ENCODE measurements around the gene SLC43A3. TPM values are rescaled to one million over a fixed set of nuclear protein-coding genes. Genes with fewer than 3 reads are reported as not detected.

SLC43A3 gene
- total RNA-seq, 1 experiment from 2014 or later: 21.4 TPM

DNA sequence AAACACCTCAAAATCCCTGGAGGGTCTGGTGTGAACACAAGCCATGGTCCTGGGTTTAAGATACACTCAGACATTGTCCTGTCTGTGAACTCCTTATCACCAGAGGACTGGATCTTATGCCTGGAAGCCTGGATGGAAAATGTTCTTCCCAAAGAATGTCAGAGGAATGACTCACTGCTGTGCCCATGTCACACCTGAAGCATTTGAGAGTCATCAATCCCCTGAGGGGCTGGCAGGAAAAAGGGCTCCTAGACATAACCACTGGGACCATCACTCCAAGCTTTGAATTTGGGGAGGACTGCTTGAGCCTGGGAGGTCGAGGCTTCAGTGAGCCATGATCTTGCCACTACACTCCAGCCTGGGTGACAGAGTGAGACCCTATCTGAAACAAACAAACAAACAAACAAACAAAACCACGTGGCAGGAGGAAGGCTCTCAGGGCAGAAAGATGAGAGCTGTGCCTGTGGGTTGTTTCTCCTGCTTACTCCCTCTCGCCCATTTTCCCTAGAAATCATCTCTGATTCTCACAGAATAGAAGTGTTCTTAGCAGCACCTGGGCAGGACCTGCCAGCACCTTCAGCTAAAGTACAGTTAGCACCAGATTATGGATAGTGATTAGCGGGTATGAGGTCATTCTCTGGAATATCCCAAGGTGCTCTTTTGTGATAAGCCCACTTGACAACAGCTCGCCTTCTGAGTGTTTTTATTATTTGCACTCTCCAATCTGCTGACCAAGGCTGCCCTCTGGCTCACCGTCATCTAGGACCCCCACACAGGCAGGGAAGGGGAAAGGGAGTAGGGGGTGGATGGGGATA is 24.5 kb downstream of the SLC43A3 start:
- H3K9ac ChIP-seq (ENCODE audit: extremely low read depth, insufficient read length, low read length): no peak overlapping the region
- no peak overlapping the region for H3K27ac Mint-ChIP-seq
- TF ChIP-seq, protein P1, sequence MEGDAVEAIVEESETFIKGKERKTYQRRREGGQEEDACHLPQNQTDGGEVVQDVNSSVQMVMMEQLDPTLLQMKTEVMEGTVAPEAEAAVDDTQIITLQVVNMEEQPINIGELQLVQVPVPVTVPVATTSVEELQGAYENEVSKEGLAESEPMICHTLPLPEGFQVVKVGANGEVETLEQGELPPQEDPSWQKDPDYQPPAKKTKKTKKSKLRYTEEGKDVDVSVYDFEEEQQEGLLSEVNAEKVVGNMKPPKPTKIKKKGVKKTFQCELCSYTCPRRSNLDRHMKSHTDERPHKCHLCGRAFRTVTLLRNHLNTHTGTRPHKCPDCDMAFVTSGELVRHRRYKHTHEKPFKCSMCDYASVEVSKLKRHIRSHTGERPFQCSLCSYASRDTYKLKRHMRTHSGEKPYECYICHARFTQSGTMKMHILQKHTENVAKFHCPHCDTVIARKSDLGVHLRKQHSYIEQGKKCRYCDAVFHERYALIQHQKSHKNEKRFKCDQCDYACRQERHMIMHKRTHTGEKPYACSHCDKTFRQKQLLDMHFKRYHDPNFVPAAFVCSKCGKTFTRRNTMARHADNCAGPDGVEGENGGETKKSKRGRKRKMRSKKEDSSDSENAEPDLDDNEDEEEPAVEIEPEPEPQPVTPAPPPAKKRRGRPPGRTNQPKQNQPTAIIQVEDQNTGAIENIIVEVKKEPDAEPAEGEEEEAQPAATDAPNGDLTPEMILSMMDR (conservative IDR thresholded peaks at IDR 0.05): no peak
- no peaks in the 10 kb centered on the region for H4K20me1 ChIP-seq (ENCODE audit: control insufficient read depth, insufficient read depth, insufficient read length)
- no peak overlapping the region for H3K56ac ChIP-seq (ENCODE audit: insufficient read length, low read depth, low read length)
- no peak overlapping the region for H2BK5ac ChIP-seq (ENCODE audit: insufficient read length, low read length)
- H3K4me2 ChIP-seq (ENCODE audit: insufficient read depth, insufficient read length, low read length): no peak overlapping the region
- no peaks in the 10 kb centered on the region for H3K4me1 ChIP-seq (ENCODE audit: insufficient read depth, low read length)
- WGBS (ENCODE audit: extremely low coverage, insufficient read length, low lambda C conversion rate): no CpG with 5 or more reads among the region's 6 CpGs
- no peak overlapping the region for H4K8ac ChIP-seq (replicated peaks; ENCODE audit: insufficient read length, low read depth, low read length)
- H2BK12ac ChIP-seq (ENCODE audit: insufficient read length, low read depth, low read length): no peak overlapping the region
- H3K4me1 Mint-ChIP-seq: 0 out of 4 replicates have a peak, but pooled peaks cover 0 to 3% of the 10 kb centered on the region in 2 experiments
- H3K9me3 ChIP-seq (ENCODE audit: control insufficient read depth, low read depth, low read length): no peaks in the 10 kb centered on the region
- peaks cover 3% of the 10 kb centered on the region; the same call in 1 of the 2 replicates for H3K27me3 Mint-ChIP-seq (ENCODE audit: low read depth)
- H3K4me3 Mint-ChIP-seq: no peak overlapping the region
- H3K14ac ChIP-seq (ENCODE audit: insufficient read depth, low read length): no peak overlapping the region
- no peak overlapping the region for H2AFZ ChIP-seq (ENCODE audit: low read length)
- H3K9me3 Mint-ChIP-seq: no peaks in the 10 kb centered on the region; a peak in 1 of 5 replicates
- DNase-seq: no peak
- no peaks in the 10 kb centered on the region for H3K23me2 ChIP-seq (ENCODE audit: insufficient read length, low read depth, low read length, poor library complexity, severe bottlenecking)
- H2BK120ac ChIP-seq (ENCODE audit: low read depth, low read length, poor library complexity, severe bottlenecking): no peak overlapping the region
- no peaks in the 10 kb centered on the region for H3K79me2 ChIP-seq (ENCODE audit: insufficient read depth, low read length)
- H3K36me3 Mint-ChIP-seq (ENCODE audit: insufficient read depth in 1 of 3, low read depth in 3 of 3): peaks cover under 1 to 6% (median 2%) of the 10 kb centered on the region in 3 experiments; a peak in 5 of 7 replicates
- H2AK5ac ChIP-seq (ENCODE audit: insufficient read length, low read length): no peak overlapping the region
- no peaks in the 10 kb centered on the region for H3K79me1 ChIP-seq (ENCODE audit: insufficient read depth, low read depth, low read length, poor library complexity, severe bottlenecking)
- H4K5ac ChIP-seq (ENCODE audit: insufficient read length, low read depth, low read length): no peak overlapping the region
- H4K91ac ChIP-seq (ENCODE audit: insufficient read length, low read depth, low read length): no peak overlapping the region
- H2BK20ac ChIP-seq (ENCODE audit: low read depth, low read length, poor library complexity, severe bottlenecking): no peak overlapping the region
- H3K27ac ChIP-seq (ENCODE audit: insufficient read length, low read depth, low read length): no peak overlapping the region
- no peak overlapping the region for H3K23ac ChIP-seq (ENCODE audit: insufficient read length, low read depth, low read length)
- no peaks in the 10 kb centered on the region for H3K27me3 ChIP-seq (ENCODE audit: insufficient read depth, low read length)
- no peak overlapping the region for H3K18ac ChIP-seq (ENCODE audit: insufficient read length, low read depth, low read length)
- no peak overlapping the region for H3K4ac ChIP-seq (ENCODE audit: low read depth, low read length)
- H2BK15ac ChIP-seq (ENCODE audit: low read depth, low read length): no peak overlapping the region
- no peak overlapping the region for H3T11ph ChIP-seq (ENCODE audit: low read length)

All from H9 (cell line).